Neural cell (in vitro differentiated cells): ENCODE data around the gene INPP5A. TPM values are rescaled to one million over a fixed set of nuclear protein-coding genes. Genes with fewer than 3 reads are reported as not detected.
A peak's percentile ranks its signal among the peaks of the same experiment; 100 is the strongest.

Experiments used
- H2AFZ ChIP-seq: fragments of 200-600, 300-800 bp; sonication (generic), shearing (Covaris generic); 2 replicates; pipeline ENCODE4 v1.6.0; 2014; ENCODE audit warnings: low read depth, mild to moderate bottlenecking, antibody characterized with exemption, low read length, moderate library complexity
- H3F3A ChIP-seq: fragments of 200-600 bp; shearing (Covaris generic); 2 replicates; pipeline ENCODE4 v1.6.1; 2016; ENCODE audit warnings: mild to moderate bottlenecking, moderate library complexity, mixed read lengths, antibody characterized with exemption, low read length; ENCODE audit not compliant: insufficient read depth, poor library complexity, severe bottlenecking
- H3K27ac ChIP-seq: fragments of 200-600, 300-800 bp; sonication (generic), shearing (Covaris generic); 2 replicates; pipeline ENCODE4 v1.5.1; 2014; ENCODE audit warnings: mild to moderate bottlenecking, low read length, moderate library complexity
- H3K27me3 ChIP-seq: fragments of 300-800, 200-600 bp; sonication (generic), shearing (Covaris generic); 2 replicates; pipeline ENCODE4 v1.6.0; 2014; ENCODE audit warnings: mild to moderate bottlenecking, low read depth, low read length, moderate library complexity; ENCODE audit not compliant: insufficient read depth
- H3K36me3 ChIP-seq: fragments of 300-800, 200-600 bp; sonication (generic), shearing (Covaris generic); 2 replicates; pipeline ENCODE4 v1.5.1; 2014; ENCODE audit warnings: mild to moderate bottlenecking, antibody characterized with exemption, low read length, moderate library complexity; ENCODE audit not compliant: insufficient read depth
- H3K4me2 ChIP-seq: fragments of 300-800, 200-600 bp; sonication (generic), shearing (Covaris generic); 2 replicates; pipeline ENCODE4 v1.6.0; 2014; ENCODE audit warnings: mild to moderate bottlenecking, low read length
- H3K4me3 ChIP-seq: fragments of 300-800, 200-600 bp; sonication (generic), shearing (Covaris generic); 2 replicates; pipeline ENCODE4 v1.5.1; 2014; ENCODE audit warnings: mild to moderate bottlenecking, low read length, moderate library complexity
- H3K79me2 ChIP-seq: fragments of 200-600 bp; shearing (Covaris generic); replicated peaks from 2 replicates; pipeline ENCODE4 v1.6.0; 2014; ENCODE audit warnings: mild to moderate bottlenecking, low read length, moderate library complexity; ENCODE audit not compliant: insufficient read depth
- H3K9ac ChIP-seq: fragments of 300-800, 200-600 bp; sonication (generic), shearing (Covaris generic); 2 replicates; pipeline ENCODE4 v1.6.1; 2016; ENCODE audit warnings: mild to moderate bottlenecking, low read length, mixed read lengths
- H3K9me2 ChIP-seq: fragments of 200-600 bp; shearing (Covaris generic); 2 replicates; pipeline ENCODE4 v1.6.1; 2016; ENCODE audit warnings: mild to moderate bottlenecking, low read length, mixed read lengths; ENCODE audit not compliant: insufficient read depth
- H3K9me3 ChIP-seq: fragments of 200-600, 300-800 bp; sonication (generic), shearing (Covaris generic); 2 replicates; pipeline ENCODE4 v1.6.1; 2016; ENCODE audit warnings: mild to moderate bottlenecking, mixed run types, low read length, moderate library complexity, mixed read lengths
- H4K20me1 ChIP-seq: fragments of 200-600 bp; shearing (Covaris generic); 2 replicates; pipeline ENCODE4 v1.6.1; 2016; ENCODE audit warnings: mild to moderate bottlenecking, mixed run types; ENCODE audit not compliant: insufficient read depth
- EP300 ChIP-seq: fragments of 450-650 bp; conservative IDR thresholded peaks from 2 replicates; pipeline ENCODE4 v1.6.1; 2014; ENCODE audit warnings: antibody characterized with exemption, mild to moderate bottlenecking, moderate library complexity; ENCODE audit not compliant: poor library complexity, severe bottlenecking
- EZH2 ChIP-seq: fragments of 200-600, 300-800 bp; shearing (Covaris generic), sonication (generic); IDR thresholded peaks from 2 replicates; pipeline ENCODE4 v1.6.1; 2014; ENCODE audit warnings: antibody characterized with exemption, low read length, borderline replicate concordance, mild to moderate bottlenecking; ENCODE audit not compliant: insufficient read depth, poor library complexity, severe bottlenecking
- MXI1 ChIP-seq: fragments of 450-650 bp; conservative IDR thresholded peaks from 2 replicates; pipeline ENCODE4 v1.6.1; 2014; ENCODE audit warnings: antibody characterized with exemption, mild to moderate bottlenecking; ENCODE audit not compliant: poor library complexity, severe bottlenecking
- POLR2AphosphoS5 ChIP-seq: IDR thresholded peaks from 2 replicates; pipeline ENCODE4 v1.6.1; 2012
- RAD21 ChIP-seq: fragments of 450-650 bp; conservative IDR thresholded peaks from 2 replicates; pipeline ENCODE4 v1.6.1; 2014; ENCODE audit warnings: antibody characterized with exemption, mild to moderate bottlenecking, moderate library complexity
- REST ChIP-seq: IDR thresholded peaks from 2 replicates; pipeline ENCODE4 v1.6.1; 2012; ENCODE audit warnings: borderline replicate concordance
- SMC3 ChIP-seq: fragments of 450-650 bp; conservative IDR thresholded peaks from 2 replicates; pipeline ENCODE4 v1.6.1; 2014; ENCODE audit warnings: antibody characterized with exemption, mild to moderate bottlenecking, moderate library complexity; ENCODE audit not compliant: poor library complexity
- TAF1 ChIP-seq: IDR thresholded peaks from 2 replicates; pipeline ENCODE4 v1.6.1; 2012; ENCODE audit warnings: low read depth
- polyA plus RNA-seq: library from polyadenylated mRNA; depleted of rRNA; stranded (reverse); fragments of >200 nt; gene quantifications from 2 replicates; pipeline ENCODE4 v1.2.3, GENCODE V29; 2014
- TF ChIP-seq, protein P1 (sequence below): fragments of 450-650 bp; IDR thresholded peaks from 2 replicates; pipeline ENCODE4 v1.5.1; 2014; ENCODE audit warnings: antibody characterized with exemption, mild to moderate bottlenecking, moderate library complexity; ENCODE audit not compliant: poor library complexity, severe bottlenecking

INPP5A gene
- polyA plus RNA-seq, 1 donor from 2014 or later = 48.8 TPM

- TF ChIP-seq MXI1 = no peak
- no peak for TF ChIP-seq EZH2
- no peak for TF ChIP-seq POLR2AphosphoS5
- no peak for TF ChIP-seq SMC3
- TF ChIP-seq EP300 = no peak
- TF ChIP-seq, protein P1, sequence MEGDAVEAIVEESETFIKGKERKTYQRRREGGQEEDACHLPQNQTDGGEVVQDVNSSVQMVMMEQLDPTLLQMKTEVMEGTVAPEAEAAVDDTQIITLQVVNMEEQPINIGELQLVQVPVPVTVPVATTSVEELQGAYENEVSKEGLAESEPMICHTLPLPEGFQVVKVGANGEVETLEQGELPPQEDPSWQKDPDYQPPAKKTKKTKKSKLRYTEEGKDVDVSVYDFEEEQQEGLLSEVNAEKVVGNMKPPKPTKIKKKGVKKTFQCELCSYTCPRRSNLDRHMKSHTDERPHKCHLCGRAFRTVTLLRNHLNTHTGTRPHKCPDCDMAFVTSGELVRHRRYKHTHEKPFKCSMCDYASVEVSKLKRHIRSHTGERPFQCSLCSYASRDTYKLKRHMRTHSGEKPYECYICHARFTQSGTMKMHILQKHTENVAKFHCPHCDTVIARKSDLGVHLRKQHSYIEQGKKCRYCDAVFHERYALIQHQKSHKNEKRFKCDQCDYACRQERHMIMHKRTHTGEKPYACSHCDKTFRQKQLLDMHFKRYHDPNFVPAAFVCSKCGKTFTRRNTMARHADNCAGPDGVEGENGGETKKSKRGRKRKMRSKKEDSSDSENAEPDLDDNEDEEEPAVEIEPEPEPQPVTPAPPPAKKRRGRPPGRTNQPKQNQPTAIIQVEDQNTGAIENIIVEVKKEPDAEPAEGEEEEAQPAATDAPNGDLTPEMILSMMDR = no peak
- Histone ChIP-seq H3K36me3 (no peaks in the 10 kb centered on the region), H3K9me3 (no peaks in the 10 kb centered on the region), H3F3A (peaks cover 4% of the 10 kb centered on the region), H3K79me2 (peaks cover 22% of the 10 kb centered on the region), H3K9me2 (no peaks in the 10 kb centered on the region), H3K27ac (peak overlapping the region; percentile 73), H3K4me3 (peak overlapping the region; percentile 95), H4K20me1 (no peaks in the 10 kb centered on the region), H3K27me3 (no peaks in the 10 kb centered on the region), H3K9ac (peak overlapping the region; percentile 80), H3K4me2 (peak overlapping the region; percentile 98), H2AFZ (no peak overlapping the region)
These were observed 1.2 kb upstream of the INPP5A start for GRCh38 chr10:132536241-132536876.

GRCh38 chr10:132536877-132537683, 507 bp upstream of the INPP5A start:
- H3K27me3 ChIP-seq = no peaks in the 10 kb centered on the region
- peaks cover 24% of the 10 kb centered on the region for H3K79me2 ChIP-seq
- H3K9ac ChIP-seq = peak overlapping the region; percentile 80
- H3K4me3 ChIP-seq = peak overlapping the region; percentile 95
- H3K9me2 ChIP-seq = no peaks in the 10 kb centered on the region
- no peaks in the 10 kb centered on the region for H3K9me3 ChIP-seq
- H3K27ac ChIP-seq = peak overlapping the region; percentile 73
- no peaks in the 10 kb centered on the region for H4K20me1 ChIP-seq
- H2AFZ ChIP-seq = no peak overlapping the region
- peak overlapping the region; percentile 98 for H3K4me2 ChIP-seq
- peaks cover 4% of the 10 kb centered on the region for H3F3A ChIP-seq
- H3K36me3 ChIP-seq = no peaks in the 10 kb centered on the region
- peak; percentile 78 for TF ChIP-seq SMC3
- TF ChIP-seq TAF1 = peak; percentile 48
- TF ChIP-seq, protein P1 = peak; percentile 79
- TF ChIP-seq RAD21 = peak; percentile 69
- TF ChIP-seq EZH2 = no peak
- peak; percentile 76 for TF ChIP-seq EP300
- peak; percentile 91 for TF ChIP-seq MXI1
- TF ChIP-seq POLR2AphosphoS5 = peak; percentile 60
- peak; percentile 62 for TF ChIP-seq REST
